ENCODE measurements around the gene GDPD3. TPM values are rescaled to one million over a fixed set of nuclear protein-coding genes. Genes with fewer than 3 reads are reported as not detected.

The GDPD3 gene
- total and polyA plus RNA-seq, 9 of the 15 experiments (the other 6 are each of a cell fraction or from before 2014, with no cell fraction given): 0.47 to 3.9 (median 1.1) TPM

- TF ChIP-seq TEAD4 (IDR thresholded peaks at IDR 0.05; ENCODE audit: low read length): peak; percentile 61; the same call in 1 of the 2 replicates
- TF ChIP-seq TEAD4 (CRISPR knock-in tag; IDR thresholded peaks at IDR 0.05; ENCODE audit: borderline replicate concordance): peak; percentile 81
- TF ChIP-seq RBM14 (IDR thresholded peaks at IDR 0.05; ENCODE audit: borderline replicate concordance, insufficient read depth, low read depth, low read length): no peak
- TF ChIP-seq MLX (CRISPR knock-in tag; conservative IDR thresholded peaks at IDR 0.05): no peak
- TF ChIP-seq FOXA3 (CRISPR knock-in tag; conservative IDR thresholded peaks at IDR 0.05 in 1 of 2, IDR thresholded peaks at IDR 0.05 in 1 of 2): peak in 1 of 2 experiments; percentile 31; a peak in 3 of 4 replicates
- TF ChIP-seq REST (IDR thresholded peaks at IDR 0.05; ENCODE audit: borderline replicate concordance): no peak
- 0 out of 2 replicates have a peak, but pooled peaks have one; percentile 65 for TF ChIP-seq REST (CRISPR knock-in tag; IDR thresholded peaks at IDR 0.05; ENCODE audit: low read depth)
- peak; percentile 90 for TF ChIP-seq FOXJ2 (tag; IDR thresholded peaks at IDR 0.05)
- 0 out of 2 replicates have a peak, but pooled peaks have one; percentile 24 for TF ChIP-seq KDM2B (CRISPR knock-in tag; IDR thresholded peaks at IDR 0.05)
- TF ChIP-seq RNF219 (CRISPR knock-in tag; IDR thresholded peaks at IDR 0.05): no peak
- TF ChIP-seq HNRNPL (IDR thresholded peaks at IDR 0.05; ENCODE audit: low read depth, low read length): no peak
- TF ChIP-seq HSF4 (CRISPR knock-in tag; IDR thresholded peaks at IDR 0.05; ENCODE audit: borderline replicate concordance): no peak
- TF ChIP-seq LARP7 (IDR thresholded peaks at IDR 0.05): no peak
- TF ChIP-seq TFAM (CRISPR knock-in tag; conservative IDR thresholded peaks at IDR 0.05): no peak
- peak; percentile 23; the same call in 1 of the 2 replicates for TF ChIP-seq RNF2 (IDR thresholded peaks at IDR 0.05)
- 0 out of 2 replicates have a peak, but pooled peaks have one; percentile 35 for TF ChIP-seq BHLHE40 (IDR thresholded peaks at IDR 0.05; ENCODE audit: low read length)
- TF ChIP-seq TRIM28 (IDR thresholded peaks at IDR 0.05): no peak
- TF ChIP-seq RHOXF2B (CRISPR knock-in tag; conservative IDR thresholded peaks at IDR 0.05): no peak
These were observed 17.1 kb downstream of the GDPD3 start, which contains the start of gene YPEL3 (continued) for GRCh38 chr16:30096105-30096861.

Measured in K562 (cell line).